OCI-LY1 (cell line): ENCODE results near the gene AGAP1.

Source experiments
- EZH2 ChIP-seq: fragments of 200-600 bp; sonication (generic), shearing (Covaris generic); IDR thresholded peaks from 2 replicates; pipeline ENCODE4 v1.8.0; 2017; ENCODE audit warnings: borderline replicate concordance, mixed run types, mild to moderate bottlenecking, antibody characterized with exemption, low read length, moderate library complexity, mixed read lengths
- TF ChIP-seq, protein P1 (sequence below): fragments of 200-600 bp; sonication (generic), shearing (Covaris generic); IDR thresholded peaks from 2 replicates; pipeline ENCODE4 v1.5.1; 2017; ENCODE audit warnings: mild to moderate bottlenecking, antibody characterized with exemption, low read length, moderate library complexity, mixed read lengths

DNA sequence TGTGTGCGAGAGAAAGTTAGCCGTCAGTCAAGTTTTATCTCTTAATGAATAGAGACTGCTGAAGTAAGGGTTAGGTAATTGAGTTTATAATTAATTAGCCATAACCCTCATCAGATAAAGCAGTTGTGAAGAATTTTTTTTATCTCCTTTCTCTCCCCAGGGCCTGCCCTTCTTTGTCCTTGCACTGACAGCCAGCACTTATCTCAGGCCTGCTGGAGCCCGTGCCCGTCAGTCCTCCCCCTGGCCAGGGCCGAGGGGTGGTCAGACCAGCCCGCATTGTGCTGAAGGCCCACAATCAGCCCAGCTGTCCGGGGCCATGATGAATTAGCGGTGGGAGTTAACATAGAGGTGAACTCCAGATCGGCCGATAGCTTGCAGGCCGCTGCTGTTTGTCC is 358.7 kb downstream of the AGAP1 start:
- TF ChIP-seq EZH2 = no peak
- TF ChIP-seq, protein P1, sequence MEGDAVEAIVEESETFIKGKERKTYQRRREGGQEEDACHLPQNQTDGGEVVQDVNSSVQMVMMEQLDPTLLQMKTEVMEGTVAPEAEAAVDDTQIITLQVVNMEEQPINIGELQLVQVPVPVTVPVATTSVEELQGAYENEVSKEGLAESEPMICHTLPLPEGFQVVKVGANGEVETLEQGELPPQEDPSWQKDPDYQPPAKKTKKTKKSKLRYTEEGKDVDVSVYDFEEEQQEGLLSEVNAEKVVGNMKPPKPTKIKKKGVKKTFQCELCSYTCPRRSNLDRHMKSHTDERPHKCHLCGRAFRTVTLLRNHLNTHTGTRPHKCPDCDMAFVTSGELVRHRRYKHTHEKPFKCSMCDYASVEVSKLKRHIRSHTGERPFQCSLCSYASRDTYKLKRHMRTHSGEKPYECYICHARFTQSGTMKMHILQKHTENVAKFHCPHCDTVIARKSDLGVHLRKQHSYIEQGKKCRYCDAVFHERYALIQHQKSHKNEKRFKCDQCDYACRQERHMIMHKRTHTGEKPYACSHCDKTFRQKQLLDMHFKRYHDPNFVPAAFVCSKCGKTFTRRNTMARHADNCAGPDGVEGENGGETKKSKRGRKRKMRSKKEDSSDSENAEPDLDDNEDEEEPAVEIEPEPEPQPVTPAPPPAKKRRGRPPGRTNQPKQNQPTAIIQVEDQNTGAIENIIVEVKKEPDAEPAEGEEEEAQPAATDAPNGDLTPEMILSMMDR = no peak
